Right kidney (tissue), 1 donor: ENCODE measurements around the gene TMC2.

Source experiments
- DNase-seq: peaks from one replicate; pipeline ENCODE4 v3.0.0-alpha.2; 2016

Gene TMC2

GRCh38 chr20:2578475-2579192 lies 42.3 kb downstream of the TMC2 start:
- no peak for DNase-seq

DNA sequence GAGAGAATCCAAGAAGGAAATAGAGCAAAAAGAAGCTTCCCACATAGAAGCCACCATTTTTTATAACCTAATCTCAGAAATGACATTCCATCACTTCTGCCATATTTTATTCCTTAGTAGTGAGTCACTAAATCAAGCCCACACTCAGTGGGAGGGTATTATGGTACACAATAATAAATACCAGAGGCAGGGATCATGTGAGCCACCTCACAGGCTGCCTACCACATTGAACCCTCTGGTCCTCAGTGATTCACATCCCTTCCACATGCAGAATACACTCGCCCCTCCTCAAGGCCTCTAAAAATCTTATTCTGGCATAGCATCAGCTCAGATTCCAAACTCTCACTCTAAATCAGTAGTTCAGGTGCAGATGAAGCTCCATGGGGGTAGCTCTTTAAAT lies 49.4 kb downstream of the TMC2 start:
- no peak for DNase-seq

DNA sequence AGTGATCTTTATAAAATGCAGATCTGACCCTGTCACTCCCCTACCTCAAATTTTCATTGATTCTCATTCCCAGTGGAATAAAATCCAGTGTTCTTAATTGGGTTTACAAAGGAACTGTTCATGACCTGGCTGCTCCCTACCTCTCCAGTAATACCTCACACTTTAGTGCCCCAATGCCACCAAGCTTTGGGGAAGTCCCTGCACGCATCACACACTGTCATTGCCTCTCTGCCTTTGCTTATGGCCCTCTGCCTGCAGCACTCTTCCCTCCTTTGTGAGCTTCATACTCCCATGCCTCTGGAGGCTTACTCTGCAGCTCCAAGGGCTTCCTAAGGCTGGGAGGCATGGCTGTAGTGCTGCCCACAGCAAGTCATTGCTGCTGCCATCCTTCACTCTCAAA lies 57.4 kb downstream of the TMC2 start:
- DNase-seq = no peak

- no peak for DNase-seq
Observed at GRCh38 chr20:2595076-2595475, 58.7 kb downstream of the TMC2 start.

DNA sequence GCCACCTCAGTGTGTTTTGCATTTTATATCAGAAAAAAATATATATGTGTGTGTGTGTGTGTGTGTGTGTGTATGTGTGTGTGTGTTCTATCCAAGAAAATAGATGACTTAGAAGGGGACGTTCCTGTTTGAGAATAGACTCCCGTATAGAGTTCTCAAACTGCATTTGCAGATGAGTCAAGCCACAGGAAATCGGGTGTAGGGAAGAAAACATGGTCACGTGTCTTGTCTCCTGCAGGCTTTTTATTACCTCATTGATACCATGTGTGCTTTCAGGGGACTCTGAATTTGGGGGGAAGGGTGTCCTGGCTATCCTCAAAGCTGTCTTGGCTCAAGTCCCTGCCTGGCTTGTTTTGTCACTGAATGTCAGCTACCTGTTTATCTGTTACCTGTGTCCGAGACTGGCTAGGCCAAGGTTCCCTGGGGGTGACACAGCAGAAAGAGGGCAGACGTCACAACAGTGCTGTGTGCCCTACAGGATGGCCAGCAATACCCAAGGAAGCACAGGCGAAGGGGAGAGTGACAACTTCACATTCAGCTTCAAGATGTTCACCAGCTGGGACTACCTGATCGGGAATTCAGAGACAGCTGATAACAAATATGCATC lies 60.4 kb downstream of the TMC2 start:
- no peak for DNase-seq

DNA sequence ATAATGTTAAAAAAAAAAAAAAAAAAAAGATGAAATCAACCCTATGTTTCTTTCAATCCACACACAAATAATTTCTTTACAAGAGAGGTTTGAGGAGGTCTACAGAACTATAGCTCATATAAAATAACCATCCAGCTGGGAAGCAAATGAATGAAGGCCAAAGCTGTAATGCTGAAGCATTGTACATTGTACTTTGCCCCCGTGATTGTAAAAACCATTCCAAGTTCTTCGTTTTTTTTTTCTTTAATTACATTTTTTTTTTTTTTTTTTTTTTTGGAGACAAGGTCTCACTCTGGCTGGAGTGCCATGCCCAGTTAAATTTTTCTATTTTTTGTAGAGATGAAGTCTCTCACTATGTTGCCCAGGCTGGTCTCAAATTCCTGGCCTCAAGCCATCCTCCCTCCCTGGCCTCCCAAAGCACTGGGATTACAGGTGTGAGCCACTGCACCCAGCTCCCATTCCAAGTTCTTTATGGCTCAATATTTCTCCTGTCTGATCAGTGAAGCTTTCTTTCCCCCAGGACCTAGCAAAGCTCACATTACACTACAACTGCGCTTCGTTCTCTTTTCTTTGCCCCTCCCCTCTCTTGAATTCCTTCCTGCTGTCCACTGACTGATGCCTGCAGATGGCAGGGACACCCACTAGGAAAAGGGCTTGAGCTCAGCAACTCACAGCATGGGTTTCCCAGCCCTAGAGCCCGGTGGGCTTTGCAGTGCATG lies 63.1 kb downstream of the TMC2 start:
- DNase-seq = no peak

DNA sequence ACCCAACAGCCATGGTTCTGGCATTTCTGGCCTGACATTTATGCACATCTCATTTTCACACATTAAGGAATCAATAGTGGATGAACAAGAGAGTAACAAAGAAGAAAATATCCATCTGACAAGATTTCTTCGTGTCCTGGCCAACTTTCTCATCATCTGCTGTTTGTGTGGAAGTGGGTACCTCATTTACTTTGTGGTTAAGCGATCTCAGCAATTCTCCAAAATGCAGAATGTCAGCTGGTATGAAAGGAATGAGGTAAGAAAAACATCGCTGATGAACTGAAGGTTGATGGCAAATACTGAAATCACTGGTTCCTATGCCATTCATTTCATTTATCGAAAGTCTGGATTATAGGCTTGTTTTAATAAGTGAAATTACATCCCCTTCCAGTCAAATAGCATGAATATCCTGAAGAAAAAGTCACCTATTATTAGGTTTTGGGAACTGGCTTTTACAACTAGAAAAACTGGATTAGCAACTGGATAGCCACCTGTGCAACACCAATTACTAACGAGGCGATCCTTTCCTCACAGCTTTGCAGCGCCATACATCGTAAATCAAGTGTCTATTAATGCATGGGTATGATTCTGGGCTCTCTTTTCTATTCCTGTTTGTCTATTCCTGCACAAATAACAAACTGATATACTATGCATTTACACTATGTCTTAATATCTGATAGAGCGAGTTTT lies 65.8 kb downstream of the TMC2 start:
- DNase-seq = no peak

- DNase-seq = no peak
Observed at GRCh38 chr20:2602746-2603145, 66.4 kb downstream of the TMC2 start.

GRCh38 chr20:2603816-2604505 lies 67.6 kb downstream of the TMC2 start:
- no peak for DNase-seq

DNA sequence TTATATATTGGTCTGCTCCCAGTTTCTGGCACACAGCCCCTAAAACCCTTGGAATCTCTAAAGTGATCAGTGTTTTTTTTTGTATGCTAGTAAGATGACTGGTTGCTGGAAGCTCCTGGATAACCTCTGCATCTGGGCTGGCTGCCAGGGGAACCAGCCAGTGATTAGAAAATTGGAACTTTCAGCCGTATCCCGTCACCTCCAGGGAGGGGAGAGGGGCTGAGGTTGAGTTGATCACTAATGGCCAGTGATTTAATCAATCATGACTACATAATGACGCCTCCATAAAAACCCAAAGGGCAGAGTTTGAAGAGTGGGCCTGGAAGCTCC lies 68.1 kb downstream of the TMC2 start:
- DNase-seq = no peak

DNA sequence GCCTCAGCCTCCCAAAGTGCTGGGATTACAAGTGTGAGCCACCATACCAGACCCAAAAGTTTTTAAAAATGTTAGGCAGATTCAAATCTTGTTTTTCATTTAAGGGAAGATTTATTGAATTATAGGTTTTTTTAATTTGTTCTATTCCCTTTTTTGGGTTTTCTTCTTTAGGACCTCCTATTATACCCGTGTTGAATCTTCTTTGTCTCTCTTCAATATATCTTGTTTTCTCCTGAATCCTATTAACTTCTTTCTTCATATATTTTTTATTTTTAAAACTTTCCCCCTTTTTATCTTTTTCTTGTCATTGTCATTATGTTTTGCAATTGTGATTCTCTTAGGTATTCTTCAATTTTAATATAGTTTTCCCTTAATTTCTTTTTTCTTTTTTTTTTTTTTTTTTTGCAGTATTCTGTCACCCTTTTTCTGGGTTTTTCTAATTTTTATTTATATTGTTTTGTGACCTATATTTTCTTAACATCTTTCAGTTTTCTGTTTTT lies 70.2 kb downstream of the TMC2 start:
- no peak for DNase-seq

GRCh38 chr20:2610326-2610725 lies 74.0 kb downstream of the TMC2 start:
- no peak for DNase-seq

DNA sequence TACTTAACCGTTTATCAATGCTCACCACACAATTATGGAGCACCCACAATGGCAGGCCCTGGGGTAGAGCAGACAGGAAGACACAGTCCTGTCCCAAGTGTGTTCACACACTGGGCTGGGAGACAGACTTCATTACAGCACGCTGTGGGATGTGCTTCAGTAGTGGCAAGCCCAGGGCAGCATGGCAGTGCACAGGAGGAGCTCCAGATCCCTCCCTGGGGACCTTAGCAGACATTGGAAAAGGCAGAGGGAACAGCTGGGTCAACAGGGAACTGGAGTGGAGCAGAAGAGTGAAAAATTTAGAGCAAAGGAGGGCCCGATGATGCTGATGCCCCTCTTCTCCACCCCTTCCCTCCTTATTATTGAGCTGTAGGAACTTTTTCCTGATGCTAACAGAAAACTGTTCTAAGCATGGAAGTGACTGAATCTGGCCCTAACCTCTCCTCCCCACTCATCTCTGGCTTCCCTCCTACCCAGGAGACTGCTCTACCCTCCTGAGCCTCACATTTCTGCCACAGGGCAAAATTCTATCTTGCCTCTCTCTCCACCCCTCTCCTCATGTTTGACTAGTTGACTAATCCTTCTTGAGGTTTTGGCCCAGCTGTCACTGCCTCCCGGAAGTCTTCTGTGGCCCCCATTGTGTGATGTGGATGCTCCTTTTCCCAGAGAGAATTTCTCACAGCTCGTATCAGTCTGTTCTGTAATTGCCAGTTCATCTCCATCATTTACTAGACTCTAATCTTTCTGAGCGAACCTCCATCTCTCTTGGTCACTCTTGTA lies 74.8 kb downstream of the TMC2 start:
- DNase-seq = no peak

DNA sequence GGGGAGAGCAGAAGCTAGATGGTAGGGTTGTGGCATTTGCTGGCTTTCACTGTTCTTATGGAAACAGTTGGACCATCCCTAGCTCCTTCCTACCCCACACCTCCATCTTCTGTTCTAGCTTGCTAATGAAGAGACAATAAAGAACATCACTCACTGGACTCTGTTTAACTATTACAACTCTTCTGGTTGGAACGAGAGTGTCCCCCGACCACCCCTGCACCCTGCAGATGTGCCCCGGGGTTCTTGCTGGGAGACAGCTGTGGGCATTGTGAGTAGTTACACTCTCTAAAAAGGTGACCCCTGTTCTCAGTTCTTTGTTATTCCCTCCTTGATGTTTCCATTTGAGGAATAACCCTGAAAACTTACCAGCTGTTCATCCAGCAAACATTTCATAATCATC lies 75.7 kb downstream of the TMC2 start:
- no peak for DNase-seq

DNA sequence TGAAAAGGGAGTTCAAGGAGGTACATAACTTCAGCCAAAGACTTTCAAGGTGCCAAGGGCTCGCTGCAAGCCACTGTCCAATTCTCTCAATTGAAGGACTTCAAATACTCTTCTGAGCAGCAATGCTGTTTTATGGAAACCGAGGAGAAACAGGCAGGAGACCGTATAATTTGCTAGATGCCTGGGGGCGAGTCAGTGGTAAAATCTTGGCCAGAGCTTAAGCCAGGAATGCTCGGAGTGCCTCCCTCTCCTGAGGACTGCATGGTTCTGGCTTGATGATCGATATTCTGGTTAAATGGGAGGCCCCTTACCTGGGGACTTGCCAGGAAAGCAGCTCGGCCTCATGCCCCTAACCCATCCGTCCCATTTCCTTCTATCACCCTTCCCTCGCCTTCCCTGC lies 80.3 kb downstream of the TMC2 start:
- DNase-seq = no peak

GRCh38 chr20:2617099-2617714 lies 80.8 kb downstream of the TMC2 start:
- no peak for DNase-seq

DNA sequence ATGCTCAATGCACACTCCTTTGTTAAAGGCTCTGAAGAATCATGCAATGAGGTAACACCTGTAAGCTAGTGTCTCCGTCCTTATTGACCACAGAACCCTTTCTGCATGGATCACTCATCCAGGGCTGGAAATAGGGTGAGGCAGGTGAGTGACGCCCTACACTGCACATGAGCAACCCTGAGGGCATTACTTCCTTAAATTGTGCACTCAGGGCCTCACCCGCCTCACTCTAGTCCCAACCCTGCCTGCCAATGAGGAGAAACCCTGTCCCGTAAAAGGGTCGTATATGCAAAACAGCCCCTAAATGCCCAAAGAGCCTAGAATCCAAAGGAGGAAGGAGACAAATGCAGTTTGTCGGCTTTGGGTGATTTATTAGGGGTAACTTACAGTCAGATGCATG lies 82.4 kb downstream of the TMC2 start:
- no peak for DNase-seq

- no peak for DNase-seq
Observed at GRCh38 chr20:2619337-2619736, 83.0 kb downstream of the TMC2 start.

DNA sequence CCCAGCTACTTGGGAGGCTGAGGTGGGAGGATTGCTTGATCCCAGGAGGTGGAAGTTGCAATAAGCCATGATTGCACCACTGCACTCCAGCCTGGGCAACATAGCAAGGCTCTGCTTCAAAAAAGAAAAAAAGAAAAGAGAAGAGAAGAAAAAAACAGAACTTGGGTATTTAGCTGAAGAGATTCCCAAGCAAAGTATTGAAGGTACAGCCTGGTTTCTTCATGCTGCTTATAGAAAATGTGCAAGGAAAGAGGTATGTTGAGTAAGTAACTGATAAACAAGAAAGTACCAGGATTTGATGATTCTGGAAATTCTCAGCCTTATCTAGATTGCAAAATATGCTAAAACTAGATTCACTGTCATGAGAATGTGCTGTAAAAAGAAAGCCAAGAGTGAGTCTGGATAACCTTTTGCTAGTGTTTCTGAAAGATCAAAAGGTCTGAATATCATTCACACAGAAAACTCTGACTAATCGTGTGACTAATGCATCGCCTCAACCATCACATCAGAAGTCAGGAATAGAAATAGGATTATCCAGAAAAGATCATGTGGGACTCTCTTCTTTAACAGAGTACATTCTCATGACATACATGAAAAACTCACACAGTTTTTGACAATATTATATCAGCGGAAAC lies 83.7 kb downstream of the TMC2 start:
- no peak for DNase-seq

GRCh38 chr20:2624190-2624589 lies 87.8 kb downstream of the TMC2 start:
- no peak for DNase-seq

DNA sequence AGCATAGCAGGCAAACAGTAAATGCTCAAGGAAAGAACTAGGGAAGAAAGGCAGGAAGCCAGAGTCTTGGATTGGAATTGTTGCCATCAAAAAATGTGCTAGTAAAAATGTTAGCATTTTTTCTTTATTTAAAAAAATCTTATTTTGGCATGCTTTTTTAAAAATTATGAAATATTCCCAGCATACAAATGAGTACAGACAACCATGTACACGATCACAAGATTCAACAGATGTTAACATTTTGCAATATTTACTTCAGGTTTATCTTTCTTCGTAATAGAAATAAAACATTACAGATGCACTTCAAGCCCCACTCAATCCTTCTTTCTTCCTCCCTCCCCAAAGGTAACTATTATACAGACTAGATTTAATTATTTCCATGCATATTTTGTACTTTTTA lies 88.7 kb downstream of the TMC2 start:
- no peak for DNase-seq
